ENCODE data around the gene RNF175. TPM values are rescaled to one million over a fixed set of nuclear protein-coding genes. Genes with fewer than 3 reads are reported as not detected.

Gene RNF175
- total RNA-seq, 1 experiment from 2014 or later, result 5.4 TPM

DNA sequence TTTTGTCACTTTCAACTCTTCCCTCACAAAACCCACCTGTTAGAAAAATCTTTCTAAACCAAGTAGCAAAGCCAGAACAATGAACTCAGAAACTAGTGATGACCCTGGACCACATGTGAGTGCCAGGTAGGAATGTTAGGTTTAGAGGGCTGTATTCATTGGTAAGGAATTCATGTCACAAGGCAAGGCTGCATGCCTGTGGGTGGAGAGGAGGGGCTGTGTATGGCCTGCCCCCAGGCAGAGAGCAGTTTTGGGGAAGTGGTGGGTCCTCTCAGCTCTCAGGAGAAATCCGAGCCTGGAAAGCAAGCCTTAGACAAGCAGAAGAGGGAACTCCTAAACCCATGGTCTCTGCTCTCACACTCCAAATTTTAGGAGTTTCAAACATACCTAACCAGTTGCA lies 2.4 kb downstream of the RNF175 start (continued):
- TF ChIP-seq IRF2 (CRISPR knock-in tag; IDR thresholded peaks at IDR 0.05; ENCODE audit: borderline replicate concordance, low read depth), result no peak

DNA sequence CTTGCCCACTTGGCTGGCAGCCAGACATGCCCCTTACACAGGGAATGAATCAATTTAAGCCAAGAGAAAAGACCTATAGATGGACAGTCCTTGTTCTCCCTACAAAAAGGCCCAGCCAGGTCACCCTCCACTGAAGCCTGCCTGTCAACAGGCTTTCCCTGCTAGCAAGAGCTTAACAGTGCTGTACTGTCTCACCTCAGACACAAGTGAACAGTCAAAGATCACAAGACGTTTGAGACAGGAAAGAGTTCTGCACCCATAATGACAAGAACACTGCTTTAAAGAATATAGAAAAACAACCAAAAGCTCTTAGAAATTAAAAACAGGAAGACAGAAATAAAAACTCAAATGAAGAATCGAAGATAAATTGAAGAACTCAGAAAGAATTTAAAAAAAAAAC lies 4.6 kb downstream of the RNF175 start:
- ChIA-PET POLR2A (no interaction called here), CTCF (no interaction called here)
- ATAC-seq, result no peak
- TF ChIP-seq, protein P1, sequence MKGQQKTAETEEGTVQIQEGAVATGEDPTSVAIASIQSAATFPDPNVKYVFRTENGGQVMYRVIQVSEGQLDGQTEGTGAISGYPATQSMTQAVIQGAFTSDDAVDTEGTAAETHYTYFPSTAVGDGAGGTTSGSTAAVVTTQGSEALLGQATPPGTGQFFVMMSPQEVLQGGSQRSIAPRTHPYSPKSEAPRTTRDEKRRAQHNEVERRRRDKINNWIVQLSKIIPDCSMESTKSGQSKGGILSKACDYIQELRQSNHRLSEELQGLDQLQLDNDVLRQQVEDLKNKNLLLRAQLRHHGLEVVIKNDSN (CRISPR knock-in tag; IDR thresholded peaks at IDR 0.05), result no peak
- TF ChIP-seq SP1 (CRISPR knock-in tag; conservative IDR thresholded peaks at IDR 0.05) (no peak), TEAD1 (CRISPR knock-in tag; IDR thresholded peaks at IDR 0.05) (no peak), MYBL2 (CRISPR knock-in tag; IDR thresholded peaks at IDR 0.05) (no peak), JAZF1 (CRISPR knock-in tag; IDR thresholded peaks at IDR 0.05) (no peak), GTF2I (CRISPR knock-in tag; conservative IDR thresholded peaks at IDR 0.05) (no peak), ZNF219 (CRISPR knock-in tag; IDR thresholded peaks at IDR 0.05; ENCODE audit: borderline replicate concordance) (no peak), ZNF232 (CRISPR knock-in tag; IDR thresholded peaks at IDR 0.05) (no peak), RELA (CRISPR knock-in tag; IDR thresholded peaks at IDR 0.05; ENCODE audit: borderline replicate concordance) (no peak), IRF2 (CRISPR knock-in tag; IDR thresholded peaks at IDR 0.05; ENCODE audit: borderline replicate concordance, low read depth) (no peak), ZNF423 (CRISPR knock-in tag; IDR thresholded peaks at IDR 0.05) (no peak), ATF1 (CRISPR knock-in tag; IDR thresholded peaks at IDR 0.05) (no peak)
- TF ChIP-seq, protein P2, sequence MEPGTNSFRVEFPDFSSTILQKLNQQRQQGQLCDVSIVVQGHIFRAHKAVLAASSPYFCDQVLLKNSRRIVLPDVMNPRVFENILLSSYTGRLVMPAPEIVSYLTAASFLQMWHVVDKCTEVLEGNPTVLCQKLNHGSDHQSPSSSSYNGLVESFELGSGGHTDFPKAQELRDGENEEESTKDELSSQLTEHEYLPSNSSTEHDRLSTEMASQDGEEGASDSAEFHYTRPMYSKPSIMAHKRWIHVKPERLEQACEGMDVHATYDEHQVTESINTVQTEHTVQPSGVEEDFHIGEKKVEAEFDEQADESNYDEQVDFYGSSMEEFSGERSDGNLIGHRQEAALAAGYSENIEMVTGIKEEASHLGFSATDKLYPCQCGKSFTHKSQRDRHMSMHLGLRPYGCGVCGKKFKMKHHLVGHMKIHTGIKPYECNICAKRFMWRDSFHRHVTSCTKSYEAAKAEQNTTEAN (CRISPR knock-in tag; IDR thresholded peaks at IDR 0.05), result no peak
- TF ChIP-seq, protein P3, sequence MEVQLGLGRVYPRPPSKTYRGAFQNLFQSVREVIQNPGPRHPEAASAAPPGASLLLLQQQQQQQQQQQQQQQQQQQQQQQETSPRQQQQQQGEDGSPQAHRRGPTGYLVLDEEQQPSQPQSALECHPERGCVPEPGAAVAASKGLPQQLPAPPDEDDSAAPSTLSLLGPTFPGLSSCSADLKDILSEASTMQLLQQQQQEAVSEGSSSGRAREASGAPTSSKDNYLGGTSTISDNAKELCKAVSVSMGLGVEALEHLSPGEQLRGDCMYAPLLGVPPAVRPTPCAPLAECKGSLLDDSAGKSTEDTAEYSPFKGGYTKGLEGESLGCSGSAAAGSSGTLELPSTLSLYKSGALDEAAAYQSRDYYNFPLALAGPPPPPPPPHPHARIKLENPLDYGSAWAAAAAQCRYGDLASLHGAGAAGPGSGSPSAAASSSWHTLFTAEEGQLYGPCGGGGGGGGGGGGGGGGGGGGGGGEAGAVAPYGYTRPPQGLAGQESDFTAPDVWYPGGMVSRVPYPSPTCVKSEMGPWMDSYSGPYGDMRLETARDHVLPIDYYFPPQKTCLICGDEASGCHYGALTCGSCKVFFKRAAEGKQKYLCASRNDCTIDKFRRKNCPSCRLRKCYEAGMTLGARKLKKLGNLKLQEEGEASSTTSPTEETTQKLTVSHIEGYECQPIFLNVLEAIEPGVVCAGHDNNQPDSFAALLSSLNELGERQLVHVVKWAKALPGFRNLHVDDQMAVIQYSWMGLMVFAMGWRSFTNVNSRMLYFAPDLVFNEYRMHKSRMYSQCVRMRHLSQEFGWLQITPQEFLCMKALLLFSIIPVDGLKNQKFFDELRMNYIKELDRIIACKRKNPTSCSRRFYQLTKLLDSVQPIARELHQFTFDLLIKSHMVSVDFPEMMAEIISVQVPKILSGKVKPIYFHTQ (CRISPR knock-in tag; IDR thresholded peaks at IDR 0.05), result no peak
- TF ChIP-seq, protein P4, sequence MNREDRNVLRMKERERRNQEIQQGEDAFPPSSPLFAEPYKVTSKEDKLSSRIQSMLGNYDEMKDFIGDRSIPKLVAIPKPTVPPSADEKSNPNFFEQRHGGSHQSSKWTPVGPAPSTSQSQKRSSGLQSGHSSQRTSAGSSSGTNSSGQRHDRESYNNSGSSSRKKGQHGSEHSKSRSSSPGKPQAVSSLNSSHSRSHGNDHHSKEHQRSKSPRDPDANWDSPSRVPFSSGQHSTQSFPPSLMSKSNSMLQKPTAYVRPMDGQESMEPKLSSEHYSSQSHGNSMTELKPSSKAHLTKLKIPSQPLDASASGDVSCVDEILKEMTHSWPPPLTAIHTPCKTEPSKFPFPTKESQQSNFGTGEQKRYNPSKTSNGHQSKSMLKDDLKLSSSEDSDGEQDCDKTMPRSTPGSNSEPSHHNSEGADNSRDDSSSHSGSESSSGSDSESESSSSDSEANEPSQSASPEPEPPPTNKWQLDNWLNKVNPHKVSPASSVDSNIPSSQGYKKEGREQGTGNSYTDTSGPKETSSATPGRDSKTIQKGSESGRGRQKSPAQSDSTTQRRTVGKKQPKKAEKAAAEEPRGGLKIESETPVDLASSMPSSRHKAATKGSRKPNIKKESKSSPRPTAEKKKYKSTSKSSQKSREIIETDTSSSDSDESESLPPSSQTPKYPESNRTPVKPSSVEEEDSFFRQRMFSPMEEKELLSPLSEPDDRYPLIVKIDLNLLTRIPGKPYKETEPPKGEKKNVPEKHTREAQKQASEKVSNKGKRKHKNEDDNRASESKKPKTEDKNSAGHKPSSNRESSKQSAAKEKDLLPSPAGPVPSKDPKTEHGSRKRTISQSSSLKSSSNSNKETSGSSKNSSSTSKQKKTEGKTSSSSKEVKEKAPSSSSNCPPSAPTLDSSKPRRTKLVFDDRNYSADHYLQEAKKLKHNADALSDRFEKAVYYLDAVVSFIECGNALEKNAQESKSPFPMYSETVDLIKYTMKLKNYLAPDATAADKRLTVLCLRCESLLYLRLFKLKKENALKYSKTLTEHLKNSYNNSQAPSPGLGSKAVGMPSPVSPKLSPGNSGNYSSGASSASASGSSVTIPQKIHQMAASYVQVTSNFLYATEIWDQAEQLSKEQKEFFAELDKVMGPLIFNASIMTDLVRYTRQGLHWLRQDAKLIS (CRISPR knock-in tag; IDR thresholded peaks at IDR 0.05; ENCODE audit: borderline replicate concordance), result no peak
- TF ChIP-seq, protein P5, sequence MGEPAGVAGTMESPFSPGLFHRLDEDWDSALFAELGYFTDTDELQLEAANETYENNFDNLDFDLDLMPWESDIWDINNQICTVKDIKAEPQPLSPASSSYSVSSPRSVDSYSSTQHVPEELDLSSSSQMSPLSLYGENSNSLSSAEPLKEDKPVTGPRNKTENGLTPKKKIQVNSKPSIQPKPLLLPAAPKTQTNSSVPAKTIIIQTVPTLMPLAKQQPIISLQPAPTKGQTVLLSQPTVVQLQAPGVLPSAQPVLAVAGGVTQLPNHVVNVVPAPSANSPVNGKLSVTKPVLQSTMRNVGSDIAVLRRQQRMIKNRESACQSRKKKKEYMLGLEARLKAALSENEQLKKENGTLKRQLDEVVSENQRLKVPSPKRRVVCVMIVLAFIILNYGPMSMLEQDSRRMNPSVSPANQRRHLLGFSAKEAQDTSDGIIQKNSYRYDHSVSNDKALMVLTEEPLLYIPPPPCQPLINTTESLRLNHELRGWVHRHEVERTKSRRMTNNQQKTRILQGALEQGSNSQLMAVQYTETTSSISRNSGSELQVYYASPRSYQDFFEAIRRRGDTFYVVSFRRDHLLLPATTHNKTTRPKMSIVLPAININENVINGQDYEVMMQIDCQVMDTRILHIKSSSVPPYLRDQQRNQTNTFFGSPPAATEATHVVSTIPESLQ (CRISPR knock-in tag; IDR thresholded peaks at IDR 0.05), result no peak
- peaks cover 23% of the 10 kb centered on the region for H3K4me1 Mint-ChIP-seq
- peaks cover 7% of the 10 kb centered on the region for H3K27me3 Mint-ChIP-seq (ENCODE audit: low read depth)
- H3K36me3 Mint-ChIP-seq, result peaks cover 8% of the 10 kb centered on the region
- no peak overlapping the region for H3K4me3 Mint-ChIP-seq
- H3K27ac Mint-ChIP-seq, result no peak overlapping the region
- DNase-seq (ENCODE audit: low spot score), result no peak
- peaks cover 13% of the 10 kb centered on the region for H3K9me3 Mint-ChIP-seq
